ENCODE data around the gene TACR1. TPM values are rescaled to one million over a fixed set of nuclear protein-coding genes. Genes with fewer than 3 reads are reported as not detected.
A peak's percentile ranks its signal among the peaks of the same experiment; 100 is the strongest.

TACR1 gene
- total and polyA plus RNA-seq, 2 of the 13 experiments (the other 11 are each of a cell fraction or from before 2014, with no cell fraction given) = not detected

DNA sequence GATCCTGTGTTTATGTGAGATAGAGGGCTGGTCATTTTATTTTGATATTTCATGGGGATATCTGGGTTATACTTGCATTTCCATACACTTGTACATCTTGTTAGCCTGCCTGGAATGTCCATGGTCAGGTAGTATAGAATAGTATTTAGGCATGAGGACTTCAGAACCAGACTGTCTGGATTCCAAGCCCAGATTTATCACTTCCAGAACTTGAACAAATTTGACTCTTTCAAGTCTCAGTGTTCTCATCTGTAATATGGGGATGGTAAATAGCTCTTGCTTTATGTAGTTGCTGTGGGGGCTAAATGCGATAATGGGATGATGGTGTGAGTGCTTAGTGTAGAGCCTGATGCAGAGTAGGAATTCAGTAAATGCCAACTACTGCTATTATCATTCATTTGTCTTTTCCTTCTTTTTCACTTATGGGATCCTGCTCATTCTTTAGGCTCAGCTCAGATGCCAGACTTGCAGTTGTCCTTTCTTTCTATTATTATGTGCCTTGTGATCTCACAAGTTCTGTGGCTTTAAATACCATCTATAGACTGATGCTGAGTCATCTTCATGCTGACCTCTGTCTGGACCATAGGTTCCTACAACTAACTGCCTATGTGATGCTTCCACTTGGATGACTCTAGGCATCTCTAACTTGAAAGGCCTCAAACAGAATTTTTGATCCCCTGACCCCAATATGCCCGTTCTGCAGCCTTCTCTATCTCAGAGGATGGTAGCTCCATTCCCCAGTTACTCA lies 173.5 kb downstream of the TACR1 start:
- no peaks in the 10 kb centered on the region for H3K9me3 ChIP-seq (ENCODE audit: low read length)
- H2AFZ ChIP-seq (ENCODE audit: low read length) = no peak overlapping the region
- DNase-seq (ENCODE audit: low spot score) (no peak), ATAC-seq (no peak), FAIRE-seq (no peak)
- intact Hi-C loops (cut with micrococcal nuclease; ENCODE audit: unreplicated experiment) = no loop called here
- no peak overlapping the region for H3K4me3 ChIP-seq (replicated peaks in 1 of 3; ENCODE audit: insufficient read depth in 1 of 3, low read depth in 2 of 3, low read length in 3 of 3)
- no peaks in the 10 kb centered on the region for H3K27me3 ChIP-seq (ENCODE audit: control insufficient read depth in 1 of 2, insufficient read depth in 2 of 2, low read length in 2 of 2)
- H3K4me2 ChIP-seq (ENCODE audit: low read depth, low read length) = no peak overlapping the region
- TF ChIP-seq NFE2 (CRISPR knock-in tag; IDR thresholded peaks at IDR 0.05) (peak; percentile 34; the same call in 1 of the 2 replicates), RARA (CRISPR knock-in tag; IDR thresholded peaks at IDR 0.05) (no peak), NR2F1 (CRISPR knock-in tag; IDR thresholded peaks at IDR 0.05) (no peak), NFE2L2 (IDR thresholded peaks at IDR 0.05; ENCODE audit: low read length) (peak; percentile 66; the same call in 1 of the 2 replicates), ZNF629 (CRISPR knock-in tag; conservative IDR thresholded peaks at IDR 0.05) (peak; percentile 61)
- TF ChIP-seq, protein P1, sequence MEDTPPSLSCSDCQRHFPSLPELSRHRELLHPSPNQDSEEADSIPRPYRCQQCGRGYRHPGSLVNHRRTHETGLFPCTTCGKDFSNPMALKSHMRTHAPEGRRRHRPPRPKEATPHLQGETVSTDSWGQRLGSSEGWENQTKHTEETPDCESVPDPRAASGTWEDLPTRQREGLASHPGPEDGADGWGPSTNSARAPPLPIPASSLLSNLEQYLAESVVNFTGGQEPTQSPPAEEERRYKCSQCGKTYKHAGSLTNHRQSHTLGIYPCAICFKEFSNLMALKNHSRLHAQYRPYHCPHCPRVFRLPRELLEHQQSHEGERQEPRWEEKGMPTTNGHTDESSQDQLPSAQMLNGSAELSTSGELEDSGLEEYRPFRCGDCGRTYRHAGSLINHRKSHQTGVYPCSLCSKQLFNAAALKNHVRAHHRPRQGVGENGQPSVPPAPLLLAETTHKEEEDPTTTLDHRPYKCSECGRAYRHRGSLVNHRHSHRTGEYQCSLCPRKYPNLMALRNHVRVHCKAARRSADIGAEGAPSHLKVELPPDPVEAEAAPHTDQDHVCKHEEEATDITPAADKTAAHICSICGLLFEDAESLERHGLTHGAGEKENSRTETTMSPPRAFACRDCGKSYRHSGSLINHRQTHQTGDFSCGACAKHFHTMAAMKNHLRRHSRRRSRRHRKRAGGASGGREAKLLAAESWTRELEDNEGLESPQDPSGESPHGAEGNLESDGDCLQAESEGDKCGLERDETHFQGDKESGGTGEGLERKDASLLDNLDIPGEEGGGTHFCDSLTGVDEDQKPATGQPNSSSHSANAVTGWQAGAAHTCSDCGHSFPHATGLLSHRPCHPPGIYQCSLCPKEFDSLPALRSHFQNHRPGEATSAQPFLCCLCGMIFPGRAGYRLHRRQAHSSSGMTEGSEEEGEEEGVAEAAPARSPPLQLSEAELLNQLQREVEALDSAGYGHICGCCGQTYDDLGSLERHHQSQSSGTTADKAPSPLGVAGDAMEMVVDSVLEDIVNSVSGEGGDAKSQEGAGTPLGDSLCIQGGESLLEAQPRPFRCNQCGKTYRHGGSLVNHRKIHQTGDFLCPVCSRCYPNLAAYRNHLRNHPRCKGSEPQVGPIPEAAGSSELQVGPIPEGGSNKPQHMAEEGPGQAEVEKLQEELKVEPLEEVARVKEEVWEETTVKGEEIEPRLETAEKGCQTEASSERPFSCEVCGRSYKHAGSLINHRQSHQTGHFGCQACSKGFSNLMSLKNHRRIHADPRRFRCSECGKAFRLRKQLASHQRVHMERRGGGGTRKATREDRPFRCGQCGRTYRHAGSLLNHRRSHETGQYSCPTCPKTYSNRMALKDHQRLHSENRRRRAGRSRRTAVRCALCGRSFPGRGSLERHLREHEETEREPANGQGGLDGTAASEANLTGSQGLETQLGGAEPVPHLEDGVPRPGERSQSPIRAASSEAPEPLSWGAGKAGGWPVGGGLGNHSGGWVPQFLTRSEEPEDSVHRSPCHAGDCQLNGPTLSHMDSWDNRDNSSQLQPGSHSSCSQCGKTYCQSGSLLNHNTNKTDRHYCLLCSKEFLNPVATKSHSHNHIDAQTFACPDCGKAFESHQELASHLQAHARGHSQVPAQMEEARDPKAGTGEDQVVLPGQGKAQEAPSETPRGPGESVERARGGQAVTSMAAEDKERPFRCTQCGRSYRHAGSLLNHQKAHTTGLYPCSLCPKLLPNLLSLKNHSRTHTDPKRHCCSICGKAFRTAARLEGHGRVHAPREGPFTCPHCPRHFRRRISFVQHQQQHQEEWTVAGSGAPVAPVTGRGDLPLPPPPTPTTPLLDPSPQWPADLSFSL (CRISPR knock-in tag; IDR thresholded peaks at IDR 0.05) = no peak
- no peaks in the 10 kb centered on the region for H3K79me2 ChIP-seq (ENCODE audit: insufficient read depth, low read length)
- ChIA-PET CTCF (ENCODE audit: low intra/inter-chr PET ratio, low total read pairs) (no interaction called here), POLR2A (no interaction called here)
- H3K4me1 ChIP-seq (ENCODE audit: insufficient read depth, low read length) = peaks cover 10% of the 10 kb centered on the region
- no peak overlapping the region for H3K27ac ChIP-seq (ENCODE audit: extremely low read length, insufficient read depth, low read length)
- H3K9ac ChIP-seq (ENCODE audit: insufficient read depth, low read depth, low read length) = no peak overlapping the region
- BruUV-seq (replicated peaks) = no TSS peak
- no peaks in the 10 kb centered on the region for H4K20me1 ChIP-seq (ENCODE audit: insufficient read depth, low read length)
- 0 out of 5 replicates have a peak, but pooled peaks cover 0 to 1% of the 10 kb centered on the region in 2 experiments for H3K36me3 ChIP-seq (replicated peaks in 1 of 2; ENCODE audit: control insufficient read depth in 1 of 2, insufficient read depth in 2 of 2, low read length in 2 of 2)
- 87% methylated on average over 2 of the region's 2 CpGs for WGBS (ENCODE audit: low lambda C conversion rate)
- in situ Hi-C loops (cut with HindIII; ENCODE audit: extremely low pct_ligation_motif_present, low pct_unique_long_range_greater_than_20kb) = no loop called here
